Measurements from ENCODE around the gene NKX6-2.

GRCh38 chr10:132813001-132813401 lies 27.1 kb upstream of the NKX6-2 start:
- TF ChIP-seq CTCF (tag by site-specific recombination; IDR thresholded peaks at IDR 0.05) (no peak), ZBTB1 (tag by site-specific recombination; IDR thresholded peaks at IDR 0.05) (no peak), ATF2 (tag by site-specific recombination; IDR thresholded peaks at IDR 0.05; ENCODE audit: low read depth) (no peak), HOXA7 (CRISPR knock-in tag; IDR thresholded peaks at IDR 0.05; ENCODE audit: borderline replicate concordance) (no peak), ZNF248 (tag by site-specific recombination; IDR thresholded peaks at IDR 0.05) (no peak), ZNF692 (tag by site-specific recombination; IDR thresholded peaks at IDR 0.05) (no peak), KLF9 (tag by site-specific recombination; IDR thresholded peaks at IDR 0.05; ENCODE audit: low read depth) (no peak)

All from HEK293 (cell line).